Thyroid gland (tissue), 4 donors: ENCODE measurements around the gene ALCAM. TPM values are rescaled to one million over a fixed set of nuclear protein-coding genes. Genes with fewer than 3 reads are reported as not detected.

ENCODE experiments used
- DNase-seq, 2 donors: peaks; one replicate each; pipeline ENCODE4 v3.0.0-alpha.2; 2019
- H3K27ac ChIP-seq, 3 donors: fragments of 200-600 bp; sonication (generic); 1 replicate in 2 of 3; 2 replicates in 1 of 3; pipeline ENCODE4 v1.5.1; 2016 to 2019; ENCODE audit warnings: mild to moderate bottlenecking in 1 of 3, moderate library complexity in 1 of 3
- H3K27me3 ChIP-seq: fragments of 200-600 bp; sonication (generic); one replicate; pipeline ENCODE4 v1.5.1; 2019
- H3K36me3 ChIP-seq, 2 donors: fragments of 200-600 bp; sonication (generic); one replicate each; pipeline ENCODE4 v1.5.1; 2016 to 2019
- H3K4me1 ChIP-seq, 2 donors: fragments of 200-600 bp; sonication (generic); one replicate each; pipeline ENCODE4 v1.5.1; 2017 to 2019
- H3K4me3 ChIP-seq, 3 donors: fragments of 200-600 bp; sonication (generic); replicated peaks in 1 of 3; 1 replicate in 2 of 3; 2 replicates in 1 of 3; pipeline ENCODE4 v1.5.1; 2016; ENCODE audit warnings: mild to moderate bottlenecking in 1 of 3
- H3K9me3 ChIP-seq: fragments of 200-600 bp; sonication (generic); one replicate; pipeline ENCODE4 v1.5.1; 2017
- CTCF ChIP-seq, 6 experiments: fragments of 200-600 bp in 3 of 6; fragments of 450-650 bp in 3 of 6; sonication (generic) in 3 of 6; IDR thresholded peaks; one replicate each; pipeline ENCODE4 v1.5.1; 2016 to 2019; ENCODE audit warnings: antibody characterized with exemption in 6 of 6, mild to moderate bottlenecking in 2 of 6, inconsistent platforms in 1 of 6, moderate library complexity in 1 of 6
- POLR2A ChIP-seq, 2 donors: fragments of 450-650 bp; IDR thresholded peaks; one replicate each; pipeline ENCODE4 v1.6.1; 2017; ENCODE audit warnings: antibody characterized with exemption in 2 of 2, mild to moderate bottlenecking in 2 of 2, moderate library complexity in 1 of 2
- WGBS, 2 donors: methylation state at CpG; one replicate each; pipeline ENCODE4 v1.1.5; 2017; 5-methylcytosine and 5-hydroxymethylcytosine counted together
- intact Hi-C: fragments of 100-400 bp; cut with DNase I; formaldehyde crosslinking; loops from one replicate; pipeline ENCODE4 v1.15.1; 2023
- total RNA-seq, 4 donors: library from RNA; depleted of rRNA; stranded (reverse); fragments of >200 nt; gene quantifications; one replicate each; pipeline ENCODE4 v1.2.3, GENCODE V29; 2016

Gene ALCAM
- total RNA-seq, 4 donors from 2014 or later: 86.5 to 129 (median 108) TPM

GRCh38 chr3:105327662-105328337 is 38.9 kb upstream of the ALCAM start:
- no peaks in the 10 kb centered on the region for H3K36me3 ChIP-seq
- H3K27me3 ChIP-seq: no peaks in the 10 kb centered on the region
- TF ChIP-seq POLR2A (IDR thresholded peaks at IDR 0.05): no peak
- TF ChIP-seq CTCF (IDR thresholded peaks at IDR 0.05): no peak
- no peak overlapping the region for H3K27ac ChIP-seq
- intact Hi-C loops: no loop called here
- DNase-seq: no peak
- no peaks in the 10 kb centered on the region for H3K4me1 ChIP-seq
- H3K4me3 ChIP-seq: no peak overlapping the region
- H3K9me3 ChIP-seq: no peaks in the 10 kb centered on the region

GRCh38 chr3:105328338-105328730 is 38.4 kb upstream of the ALCAM start:
- Histone ChIP-seq H3K4me1 (no peaks in the 10 kb centered on the region), H3K27me3 (no peaks in the 10 kb centered on the region), H3K4me3 (no peak overlapping the region), H3K9me3 (no peaks in the 10 kb centered on the region), H3K27ac (no peak overlapping the region), H3K36me3 (no peaks in the 10 kb centered on the region)
- WGBS, 2 donors: 87 to 93% methylated on average over 2 of the region's 2 CpGs
- intact Hi-C loops: no loop called here
- TF ChIP-seq CTCF (IDR thresholded peaks at IDR 0.05): no peak
- no peak for DNase-seq

- intact Hi-C loops: no loop called here
- WGBS, 2 donors: 86 to 89% methylated on average over 1 of the region's 1 CpG
- Histone ChIP-seq H3K4me1 (no peaks in the 10 kb centered on the region), H3K4me3 (no peak overlapping the region), H3K36me3 (no peaks in the 10 kb centered on the region), H3K27ac (no peak overlapping the region), H3K27me3 (no peaks in the 10 kb centered on the region), H3K9me3 (no peaks in the 10 kb centered on the region)
- TF ChIP-seq POLR2A (IDR thresholded peaks at IDR 0.05): no peak
- TF ChIP-seq CTCF (IDR thresholded peaks at IDR 0.05): no peak
- no peak for DNase-seq
These were observed 33.7 kb upstream of the ALCAM start for GRCh38 chr3:105332961-105333360.

GRCh38 chr3:105334138-105334882 is 32.4 kb upstream of the ALCAM start:
- no peaks in the 10 kb centered on the region for H3K4me1 ChIP-seq
- TF ChIP-seq POLR2A (IDR thresholded peaks at IDR 0.05): no peak
- TF ChIP-seq CTCF (IDR thresholded peaks at IDR 0.05): no peak
- 86 to 93% methylated on average over 1 of the region's 1 CpG for WGBS, 2 donors
- no peaks in the 10 kb centered on the region for H3K36me3 ChIP-seq
- H3K9me3 ChIP-seq: no peaks in the 10 kb centered on the region
- no peak for DNase-seq
- no peaks in the 10 kb centered on the region for H3K27me3 ChIP-seq
- intact Hi-C loops: no loop called here
- no peak overlapping the region for H3K27ac ChIP-seq
- no peak overlapping the region for H3K4me3 ChIP-seq

- TF ChIP-seq CTCF (IDR thresholded peaks at IDR 0.05) (no peak), POLR2A (IDR thresholded peaks at IDR 0.05) (no peak)
- H3K4me1 ChIP-seq: no peaks in the 10 kb centered on the region
- WGBS, 2 donors: 68 to 75% methylated on average over 1 of the region's 1 CpG
These were observed 26.8 kb upstream of the ALCAM start for GRCh38 chr3:105339946-105340345.

More at GRCh38 chr3:105339946-105340345, 26.8 kb upstream of the ALCAM start:
- Histone ChIP-seq H3K27ac (no peak overlapping the region), H3K9me3 (no peaks in the 10 kb centered on the region), H3K4me3 (no peak overlapping the region), H3K36me3 (no peaks in the 10 kb centered on the region), H3K27me3 (no peaks in the 10 kb centered on the region)
- intact Hi-C loops: no loop called here
- no peak for DNase-seq
